GM23338 (cell line): ENCODE results near the gene CD48. TPM values are rescaled to one million over a fixed set of nuclear protein-coding genes. Genes with fewer than 3 reads are reported as not detected.

Experiments used
- ATAC-seq: fragments of 200-7000 bp; cut with Tn5 transposase; 3 replicates; pipeline ENCODE4 v1.9.1; 2020
- DNase-seq: peaks from one replicate; pipeline ENCODE4 v3.0.0-alpha.2; 2015; ENCODE audit warnings: low spot score
- H2AFZ ChIP-seq: fragments of 200-600 bp; sonication (generic); 2 replicates; pipeline ENCODE4 v1.8.0; 2016; ENCODE audit warnings: antibody characterized with exemption, mild to moderate bottlenecking, moderate library complexity
- H3F3A ChIP-seq: fragments of 200-600 bp; sonication (generic); replicated peaks from 2 replicates; pipeline ENCODE4 v1.8.0; 2017; ENCODE audit warnings: antibody characterized with exemption, mixed run types, low read depth
- H3K27ac ChIP-seq: fragments of 200-600 bp; sonication (generic); 2 replicates; pipeline ENCODE4 v1.6.1; 2016; ENCODE audit warnings: low read depth
- H3K27me3 ChIP-seq: fragments of 200-600 bp; sonication (generic); 2 replicates; pipeline ENCODE4 v1.8.0; 2016; ENCODE audit warnings: mild to moderate bottlenecking, mixed run types, moderate library complexity; ENCODE audit not compliant: insufficient read depth
- H3K36me3 ChIP-seq: fragments of 200-600 bp; sonication (generic); 2 replicates; pipeline ENCODE4 v1.8.0; 2016; ENCODE audit warnings: mild to moderate bottlenecking; ENCODE audit not compliant: insufficient read depth
- H3K4me1 ChIP-seq: fragments of 200-600 bp; sonication (generic); 2 replicates; pipeline ENCODE4 v1.8.0; 2016; ENCODE audit warnings: mild to moderate bottlenecking, moderate library complexity; ENCODE audit not compliant: insufficient read depth
- H3K4me2 ChIP-seq: fragments of 200-600 bp; sonication (generic); 2 replicates; pipeline ENCODE4 v1.7.1; 2017; ENCODE audit warnings: mixed run types
- H3K4me3 ChIP-seq: fragments of 200-600 bp; sonication (generic); 2 replicates; pipeline ENCODE4 v1.6.1; 2016; ENCODE audit warnings: mixed run types
- H3K79me2 ChIP-seq: fragments of 200-600 bp; sonication (generic); replicated peaks from 2 replicates; pipeline ENCODE4 v1.8.0; 2017; ENCODE audit warnings: mild to moderate bottlenecking; ENCODE audit not compliant: insufficient read depth
- H3K9me2 ChIP-seq: fragments of 200-600 bp; sonication (generic); 2 replicates; pipeline ENCODE4 v1.8.0; 2017; ENCODE audit not compliant: insufficient read depth
- H4K20me1 ChIP-seq: fragments of 200-600 bp; sonication (generic); replicated peaks from 2 replicates; pipeline ENCODE4 v1.8.0; 2017; ENCODE audit warnings: mild to moderate bottlenecking; ENCODE audit not compliant: insufficient read depth
- H3K27ac Mint-ChIP-seq: 2 replicates; pipeline ENCODE4 v1.8.0; 2020; ENCODE audit warnings: inconsistent platforms, mild to moderate bottlenecking, moderate library complexity, mixed read lengths
- H3K27me3 Mint-ChIP-seq: 3 replicates; pipeline ENCODE4 v1.8.0; 2022; ENCODE audit warnings: low read depth, mild to moderate bottlenecking, moderate library complexity, mixed read lengths, inconsistent platforms; ENCODE audit not compliant: insufficient read depth, poor library complexity
- H3K36me3 Mint-ChIP-seq: 3 replicates; pipeline ENCODE4 v1.8.0; 2021; ENCODE audit warnings: low read depth, mild to moderate bottlenecking, inconsistent platforms, moderate library complexity, mixed read lengths
- H3K4me1 Mint-ChIP-seq: 3 replicates; pipeline ENCODE4 v1.8.0; 2020; ENCODE audit warnings: mild to moderate bottlenecking, inconsistent platforms, mixed read lengths
- H3K4me3 Mint-ChIP-seq: 3 replicates; pipeline ENCODE4 v1.8.0; 2021; ENCODE audit warnings: moderate library complexity, mild to moderate bottlenecking, inconsistent platforms, mixed read lengths
- H3K9me3 Mint-ChIP-seq: 3 replicates; pipeline ENCODE4 v1.8.0; 2020; ENCODE audit warnings: moderate library complexity, mild to moderate bottlenecking, inconsistent platforms, mixed read lengths
- CREB1 ChIP-seq: fragments of 250-450 bp; sonication (Bioruptor Pico); IDR thresholded peaks from 2 replicates; pipeline ENCODE4 v1.5.0; 2020; ENCODE audit warnings: low read depth, mild to moderate bottlenecking, moderate library complexity
- EZH2 ChIP-seq: fragments of 200-600 bp; sonication (generic); IDR thresholded peaks from one replicate; pipeline ENCODE4 v1.8.0; 2017; ENCODE audit warnings: antibody characterized with exemption, mild to moderate bottlenecking, low read depth; ENCODE audit not compliant: unreplicated experiment
- EZH2phosphoT487 ChIP-seq: fragments of 200-600 bp; sonication (generic); IDR thresholded peaks from one replicate; pipeline ENCODE4 v1.8.1; 2018; ENCODE audit warnings: antibody characterized with exemption; ENCODE audit not compliant: unreplicated experiment
- JUNB ChIP-seq: IDR thresholded peaks from one replicate; pipeline ENCODE4 v1.6.1; 2016; ENCODE audit warnings: antibody characterized with exemption; ENCODE audit not compliant: unreplicated experiment
- POLR2AphosphoS5 ChIP-seq: IDR thresholded peaks from 2 replicates; pipeline ENCODE4 v1.6.1; 2016; ENCODE audit warnings: antibody characterized with exemption, low read depth
- STAT1 ChIP-seq: IDR thresholded peaks from one replicate; pipeline ENCODE4 v1.6.1; 2016; ENCODE audit warnings: antibody characterized with exemption; ENCODE audit not compliant: unreplicated experiment
- ZNF114 ChIP-seq: fragments of 250-450 bp; sonication (Bioruptor Pico); IDR thresholded peaks from 2 replicates; pipeline ENCODE4 v1.5.0; 2020; ENCODE audit warnings: mild to moderate bottlenecking, moderate library complexity
- ZNF331 ChIP-seq: fragments of 250-450 bp; sonication (Bioruptor Pico); IDR thresholded peaks from 2 replicates; pipeline ENCODE4 v1.5.0; 2020; ENCODE audit warnings: low read depth, mild to moderate bottlenecking, moderate library complexity
- polyA plus RNA-seq: library from polyadenylated mRNA; unstranded; fragments of >200 nt; fragmentation: Nextera tagmentation; extraction: Ambion mirVana; gene quantifications from 2 replicates; pipeline ENCODE4 v1.2.1, GENCODE V29; 2016
- total RNA-seq: library from RNA; depleted of rRNA; stranded (reverse); fragments of >200 nt; shearing (Covaris generic); gene quantifications from 2 replicates; pipeline ENCODE4 v1.2.3, GENCODE V29; 2014
- TF ChIP-seq, protein P1 (sequence below), 2 experiments: fragments of 200-600 bp in 1 of 2; sonication (generic) in 1 of 2; conservative IDR thresholded peaks; 2 replicates each; pipeline versions ENCODE4 v1.5.1 to v1.6.1; 2016 to 2017; ENCODE audit warnings: antibody characterized with exemption in 2 of 2, low read depth in 2 of 2, mild to moderate bottlenecking in 2 of 2, moderate library complexity in 1 of 2
- TF ChIP-seq, protein P2 (sequence below): IDR thresholded peaks from 2 replicates; pipeline ENCODE4 v1.6.1; 2016; ENCODE audit warnings: antibody characterized with exemption

The CD48 gene
- total and polyA plus RNA-seq, 2 experiments from 2014 or later: 0.34 to 0.45 TPM

DNA sequence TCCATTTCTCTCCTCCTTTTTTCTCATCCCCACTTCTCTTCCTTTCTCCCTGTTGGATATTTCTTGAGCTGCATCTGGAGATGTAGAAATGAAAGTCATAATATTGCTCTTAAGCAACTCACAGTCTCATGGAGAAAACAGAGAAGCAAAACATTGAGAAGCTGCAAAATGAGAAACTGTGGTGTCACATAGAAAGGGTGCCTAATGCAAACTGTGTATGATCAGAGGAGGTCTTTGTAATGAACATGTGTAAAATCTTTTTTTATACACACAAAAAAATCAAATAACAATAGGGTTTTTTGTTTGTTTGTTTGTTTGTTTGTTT is 15.7 kb upstream of the CD48 start (continued):
- TF ChIP-seq, protein P1, sequence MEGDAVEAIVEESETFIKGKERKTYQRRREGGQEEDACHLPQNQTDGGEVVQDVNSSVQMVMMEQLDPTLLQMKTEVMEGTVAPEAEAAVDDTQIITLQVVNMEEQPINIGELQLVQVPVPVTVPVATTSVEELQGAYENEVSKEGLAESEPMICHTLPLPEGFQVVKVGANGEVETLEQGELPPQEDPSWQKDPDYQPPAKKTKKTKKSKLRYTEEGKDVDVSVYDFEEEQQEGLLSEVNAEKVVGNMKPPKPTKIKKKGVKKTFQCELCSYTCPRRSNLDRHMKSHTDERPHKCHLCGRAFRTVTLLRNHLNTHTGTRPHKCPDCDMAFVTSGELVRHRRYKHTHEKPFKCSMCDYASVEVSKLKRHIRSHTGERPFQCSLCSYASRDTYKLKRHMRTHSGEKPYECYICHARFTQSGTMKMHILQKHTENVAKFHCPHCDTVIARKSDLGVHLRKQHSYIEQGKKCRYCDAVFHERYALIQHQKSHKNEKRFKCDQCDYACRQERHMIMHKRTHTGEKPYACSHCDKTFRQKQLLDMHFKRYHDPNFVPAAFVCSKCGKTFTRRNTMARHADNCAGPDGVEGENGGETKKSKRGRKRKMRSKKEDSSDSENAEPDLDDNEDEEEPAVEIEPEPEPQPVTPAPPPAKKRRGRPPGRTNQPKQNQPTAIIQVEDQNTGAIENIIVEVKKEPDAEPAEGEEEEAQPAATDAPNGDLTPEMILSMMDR (conservative IDR thresholded peaks at IDR 0.05; ENCODE audit: low read depth in 2 of 2): no peak
- TF ChIP-seq EZH2: no peak
- TF ChIP-seq STAT1: no peak
- TF ChIP-seq, protein P2, sequence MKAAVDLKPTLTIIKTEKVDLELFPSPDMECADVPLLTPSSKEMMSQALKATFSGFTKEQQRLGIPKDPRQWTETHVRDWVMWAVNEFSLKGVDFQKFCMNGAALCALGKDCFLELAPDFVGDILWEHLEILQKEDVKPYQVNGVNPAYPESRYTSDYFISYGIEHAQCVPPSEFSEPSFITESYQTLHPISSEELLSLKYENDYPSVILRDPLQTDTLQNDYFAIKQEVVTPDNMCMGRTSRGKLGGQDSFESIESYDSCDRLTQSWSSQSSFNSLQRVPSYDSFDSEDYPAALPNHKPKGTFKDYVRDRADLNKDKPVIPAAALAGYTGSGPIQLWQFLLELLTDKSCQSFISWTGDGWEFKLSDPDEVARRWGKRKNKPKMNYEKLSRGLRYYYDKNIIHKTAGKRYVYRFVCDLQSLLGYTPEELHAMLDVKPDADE: no peak
- TF ChIP-seq EZH2phosphoT487: no peak

DNA sequence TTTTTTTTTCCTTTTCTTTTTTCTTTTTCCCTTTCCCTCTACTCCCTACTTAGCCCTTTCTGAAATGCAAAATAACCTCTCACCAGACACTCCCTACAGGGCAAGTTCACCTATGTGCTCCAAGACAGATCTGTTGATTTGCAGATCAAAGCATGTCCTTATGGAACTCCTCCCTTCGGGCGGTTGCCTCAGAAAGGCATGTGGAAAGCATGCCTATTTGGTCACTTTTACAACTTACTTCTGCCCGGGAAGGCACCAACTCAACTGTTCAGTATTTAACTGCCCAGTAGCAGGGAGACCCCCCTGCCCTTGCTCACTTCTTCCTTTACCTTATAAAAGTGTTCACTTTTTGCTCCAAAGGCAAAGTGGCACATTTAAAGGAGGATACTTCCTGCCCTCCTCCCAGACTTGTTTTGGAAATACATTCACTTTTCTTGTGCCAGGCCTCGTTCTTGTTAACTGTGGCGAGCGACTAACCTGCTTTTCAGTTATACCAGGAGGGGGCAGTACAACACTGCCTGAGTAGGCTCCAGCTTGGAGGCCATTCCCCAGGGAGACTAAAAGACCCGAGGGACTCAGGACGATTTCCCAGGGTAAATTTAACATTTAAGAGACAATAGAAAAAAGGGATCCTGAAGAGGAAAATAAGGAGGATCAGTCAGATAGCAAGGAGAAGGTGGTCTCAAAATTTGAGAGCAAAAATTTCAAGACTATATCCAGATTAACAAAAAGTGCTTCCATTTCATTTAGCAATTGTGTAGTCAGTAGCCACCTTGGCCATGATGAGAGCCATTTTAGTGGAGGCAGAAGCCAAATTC is 15.1 kb upstream of the CD48 start:
- peak; percentile 94 for DNase-seq
- no peaks in the 10 kb centered on the region for H3K79me2 ChIP-seq
- Mint-ChIP-seq H3K27me3 (no peaks in the 10 kb centered on the region), H3K9me3 (peaks cover 2% of the 10 kb centered on the region; the same call in 1 of the 3 replicates), H3K36me3 (0 out of 3 replicates have a peak, but pooled peaks cover 2% of the 10 kb centered on the region), H3K4me3 (no peak overlapping the region), H3K4me1 (peaks cover 11% of the 10 kb centered on the region; the same call in 2 of the 3 replicates), H3K27ac (no peak overlapping the region)
- H3K4me2 ChIP-seq: peak overlapping the region; percentile 2
- TF ChIP-seq EZH2: no peak
- TF ChIP-seq, protein P1 (conservative IDR thresholded peaks at IDR 0.05; ENCODE audit: low read depth in 2 of 2): peak; percentile 95 to 99
- no peaks in the 10 kb centered on the region for H3K27me3 ChIP-seq
- peak overlapping the region; percentile 66 for H2AFZ ChIP-seq
- no peaks in the 10 kb centered on the region for H3K36me3 ChIP-seq
- H4K20me1 ChIP-seq: no peaks in the 10 kb centered on the region
- H3K4me3 ChIP-seq: no peak overlapping the region
- H3F3A ChIP-seq: no peaks in the 10 kb centered on the region
- peak; percentile 96 for ATAC-seq
- no peaks in the 10 kb centered on the region for H3K9me2 ChIP-seq
- peaks cover 24% of the 10 kb centered on the region for H3K4me1 ChIP-seq
- peak overlapping the region; percentile 13; the same call in 1 of the 2 replicates for H3K27ac ChIP-seq

DNA sequence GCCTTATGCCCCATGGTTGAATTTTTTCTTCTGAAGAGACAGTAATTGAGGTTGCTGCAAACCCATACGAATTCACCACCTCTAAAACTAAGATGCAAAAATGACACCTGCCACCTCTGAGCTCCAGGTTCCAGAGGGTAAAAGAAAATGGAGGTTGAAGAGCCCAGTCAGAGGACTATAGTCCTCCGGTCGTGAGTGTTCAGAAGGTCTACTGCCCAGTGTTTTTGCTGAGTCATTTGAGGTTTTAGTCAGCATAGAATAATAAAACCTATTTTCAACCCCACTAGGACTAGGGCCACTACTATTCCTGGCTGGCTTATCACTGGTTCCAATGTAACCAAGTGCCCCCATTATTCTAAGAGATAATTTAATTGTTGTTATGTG is 14.5 kb upstream of the CD48 start:
- no peaks in the 10 kb centered on the region for H3K79me2 ChIP-seq
- ATAC-seq: no peak
- H3K4me2 ChIP-seq: peak overlapping the region; percentile 2
- H3F3A ChIP-seq: no peaks in the 10 kb centered on the region
- Mint-ChIP-seq H3K36me3 (0 out of 3 replicates have a peak, but pooled peaks cover 2% of the 10 kb centered on the region), H3K27me3 (no peaks in the 10 kb centered on the region), H3K27ac (no peak overlapping the region), H3K9me3 (peaks cover 3% of the 10 kb centered on the region; the same call in 1 of the 3 replicates), H3K4me1 (peaks cover 11% of the 10 kb centered on the region; the same call in 2 of the 3 replicates), H3K4me3 (no peak overlapping the region)
- peaks cover 24% of the 10 kb centered on the region for H3K4me1 ChIP-seq
- no peak overlapping the region for H3K4me3 ChIP-seq
- no peaks in the 10 kb centered on the region for H3K9me2 ChIP-seq
- H4K20me1 ChIP-seq: no peaks in the 10 kb centered on the region
- DNase-seq: no peak
- no peaks in the 10 kb centered on the region for H3K27me3 ChIP-seq
- no peak overlapping the region for H3K27ac ChIP-seq
- no peaks in the 10 kb centered on the region for H3K36me3 ChIP-seq
- peak overlapping the region; percentile 88 for H2AFZ ChIP-seq
- no peak for TF ChIP-seq EZH2
- no peak for TF ChIP-seq ZNF114 (CRISPR knock-in tag)
- TF ChIP-seq STAT1: no peak
- TF ChIP-seq CREB1: no peak
- TF ChIP-seq, protein P2: no peak
- TF ChIP-seq, protein P1 (conservative IDR thresholded peaks at IDR 0.05; ENCODE audit: low read depth in 2 of 2): no peak
- no peak for TF ChIP-seq ZNF331 (CRISPR knock-in tag)
- TF ChIP-seq POLR2AphosphoS5: no peak
- TF ChIP-seq JUNB: no peak
